ENCODE measurements around the gene MARK2.
A peak's percentile ranks its signal among the peaks of the same experiment; 100 is the strongest.
"Not testable (repeated sequence)": the region's sequence is repeated elsewhere in the genome, so short reads cannot be mapped to it uniquely, and the experiment has no call there.

MARK2 gene

GRCh38 chr11:63838678-63839507 is at the start of gene MARK2:
Gene MARK2 (plus strand): TSS chr11:63839110. CDS start chr11:63839507, 397 bp downstream.
- DNase-seq = peak; percentile 99

DNA sequence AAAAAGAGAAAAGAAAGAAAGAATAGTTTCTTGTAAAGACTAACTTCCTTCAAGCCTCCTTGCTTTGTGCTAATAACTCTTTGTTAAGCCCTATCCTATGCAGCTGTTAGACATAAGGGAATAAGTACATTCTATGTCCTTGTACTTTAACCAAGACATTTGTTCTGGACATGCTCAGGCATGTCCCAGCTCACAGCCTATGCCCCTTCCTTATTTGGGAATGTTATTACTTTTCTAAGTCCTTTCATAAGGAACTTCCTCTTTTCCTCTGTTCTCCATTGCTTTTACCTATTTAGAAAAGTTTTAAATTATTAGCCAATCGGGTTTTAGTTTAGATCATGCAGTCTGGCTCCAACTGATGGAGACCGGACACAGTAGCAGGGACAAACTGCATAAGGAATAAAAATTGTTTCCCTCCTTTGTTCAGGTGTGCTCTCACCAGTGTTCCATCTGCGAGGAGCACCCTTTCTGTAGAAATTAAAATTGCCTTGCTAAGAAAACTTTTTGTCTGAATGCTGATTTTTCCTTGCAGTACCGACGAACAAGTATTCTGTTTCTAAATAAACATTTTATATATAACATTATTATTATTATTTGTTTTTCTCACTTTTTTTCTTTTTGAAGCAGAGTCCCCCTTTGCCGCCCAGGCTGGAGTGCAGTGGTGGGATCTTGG is 47.3 kb upstream of the MARK2 start:
- no peak for DNase-seq

- DNase-seq = no peak
These were observed 45.7 kb upstream of the MARK2 start for GRCh38 chr11:63793161-63793560.

DNA sequence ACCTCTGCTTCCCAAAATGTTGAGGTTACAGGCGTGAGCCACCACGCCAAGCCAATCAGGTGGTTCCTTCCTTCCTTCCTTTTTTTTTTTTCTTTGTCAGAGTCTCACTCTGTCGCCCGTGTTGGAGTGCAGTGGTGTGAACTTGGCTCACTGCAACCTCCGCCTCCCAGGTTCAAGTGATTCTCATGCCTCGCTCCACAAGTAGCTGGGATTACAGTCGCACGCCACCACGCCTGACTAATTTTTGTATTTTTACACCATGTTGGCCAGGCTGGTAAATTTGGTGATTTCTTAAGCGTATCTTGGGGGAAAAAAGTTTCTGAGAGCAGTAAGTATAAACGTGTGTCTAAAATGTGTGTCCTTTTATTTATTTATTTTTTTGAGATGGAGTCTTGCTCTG is 43.8 kb upstream of the MARK2 start:
- no peak for DNase-seq

- no peak for DNase-seq
These were observed 38.0 kb upstream of the MARK2 start for GRCh38 chr11:63800921-63801320.

GRCh38 chr11:63802637-63803414 is 36.1 kb upstream of the MARK2 start:
- DNase-seq = peak; percentile 93

DNA sequence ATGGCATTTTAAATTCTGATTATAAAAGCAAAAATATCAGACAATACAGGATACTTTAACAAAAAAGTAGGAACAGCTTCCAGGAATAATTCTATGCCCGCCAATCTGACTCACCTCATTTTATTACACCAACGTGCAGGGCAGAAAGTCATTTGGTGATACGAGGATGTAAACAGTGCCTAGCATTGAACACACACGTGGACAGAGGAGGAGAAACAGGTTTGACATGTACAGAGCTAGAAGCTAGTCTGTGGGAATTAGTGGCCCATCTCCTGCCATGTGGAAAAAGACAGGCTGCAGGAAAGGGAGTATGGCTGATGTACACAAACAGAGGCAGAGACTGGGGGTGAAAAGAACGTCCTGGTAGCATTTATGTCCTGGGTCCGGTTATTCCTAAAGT is 34.7 kb upstream of the MARK2 start:
- DNase-seq = peak; percentile 62

- peak; percentile 91 for DNase-seq
These were observed 33.0 kb upstream of the MARK2 start for GRCh38 chr11:63805844-63806415.

DNA sequence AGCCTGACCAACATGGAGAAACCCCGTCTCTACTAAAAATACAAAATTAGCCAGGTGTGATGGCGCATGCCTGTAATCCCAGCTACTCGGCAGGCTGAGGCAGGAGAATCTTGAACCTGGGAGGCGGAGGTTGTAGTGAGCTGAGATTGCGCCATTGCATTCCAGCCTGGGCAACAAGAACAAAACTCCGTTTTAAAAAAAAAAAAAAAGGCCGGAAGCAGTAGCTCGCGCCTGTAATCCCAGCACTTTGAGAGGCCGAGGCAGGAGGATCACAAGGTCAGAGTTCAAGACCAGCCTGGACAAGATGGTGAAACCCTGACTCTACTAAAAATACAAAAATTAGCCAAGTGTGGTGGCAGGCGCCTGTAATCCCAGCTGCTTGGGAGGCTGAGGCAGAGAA is 28.5 kb upstream of the MARK2 start:
- not testable (repeated sequence) for DNase-seq

DNA sequence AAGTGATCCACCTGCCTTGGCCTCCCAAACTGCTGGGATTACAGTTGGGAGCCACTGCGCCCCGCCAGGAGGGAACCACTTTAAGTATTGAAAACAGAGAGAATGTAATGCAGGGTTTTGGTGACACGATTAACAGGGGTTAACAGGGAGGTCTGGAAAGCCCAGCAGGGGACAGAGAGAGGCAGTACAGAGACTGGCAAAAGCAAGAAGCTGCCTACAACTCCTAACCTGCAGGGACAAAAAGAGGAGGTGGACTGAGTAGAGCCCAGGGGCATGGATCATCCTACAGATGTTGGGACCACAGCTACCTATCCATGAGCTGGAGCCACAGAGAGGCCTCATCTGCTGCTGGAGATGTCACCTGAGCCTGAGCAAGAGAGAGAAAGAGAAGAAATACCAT is 27.4 kb upstream of the MARK2 start:
- no peak for DNase-seq

- DNase-seq = peak; percentile 79
These were observed 25.8 kb upstream of the MARK2 start, which contains the start of gene SPINDOC for GRCh38 chr11:63813035-63813562. Gene SPINDOC (plus strand): TSS chr11:63813456. CDS start chr11:63813687, 231 bp downstream.

DNA sequence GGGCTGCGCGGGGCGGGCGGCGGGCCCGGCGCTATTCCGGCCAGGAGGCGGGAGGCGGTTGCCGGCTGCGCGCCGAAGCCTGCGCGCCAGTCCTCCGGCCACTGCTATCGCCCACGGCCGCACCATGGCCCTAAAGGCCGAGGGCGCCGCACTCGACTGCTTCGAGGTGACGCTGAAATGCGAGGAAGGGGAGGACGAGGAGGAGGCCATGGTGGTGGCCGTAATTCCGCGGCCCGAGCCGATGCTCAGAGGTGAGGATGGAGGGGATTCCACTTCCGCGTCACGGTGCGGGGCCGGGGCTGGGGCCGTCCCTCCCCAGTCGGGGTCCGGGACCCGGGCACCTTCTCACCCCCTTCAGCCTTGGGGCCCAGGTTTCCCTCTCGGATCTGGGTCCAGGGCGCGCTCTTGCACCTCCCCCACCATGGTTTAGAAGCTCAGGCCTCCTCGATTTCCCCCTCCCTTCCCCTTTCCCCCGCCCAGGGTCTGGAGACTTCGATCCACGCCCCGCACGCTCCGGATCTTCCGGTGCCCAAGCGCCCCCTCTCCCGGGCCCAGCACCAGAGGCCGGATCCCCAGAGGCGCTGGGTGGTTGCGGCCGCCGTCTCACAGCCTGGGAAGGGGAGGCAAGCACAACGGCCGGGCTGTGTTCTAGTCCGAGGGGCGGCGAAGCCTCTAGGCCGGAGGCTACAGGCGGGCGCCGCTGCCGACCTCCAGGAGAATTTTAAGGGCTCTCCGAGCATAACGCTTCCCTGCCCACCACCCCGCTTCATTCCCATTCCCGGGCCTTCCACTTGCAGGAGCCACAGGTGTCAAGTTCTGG is 25.1 kb upstream of the MARK2 start:
- peak; percentile 69 for DNase-seq

DNA sequence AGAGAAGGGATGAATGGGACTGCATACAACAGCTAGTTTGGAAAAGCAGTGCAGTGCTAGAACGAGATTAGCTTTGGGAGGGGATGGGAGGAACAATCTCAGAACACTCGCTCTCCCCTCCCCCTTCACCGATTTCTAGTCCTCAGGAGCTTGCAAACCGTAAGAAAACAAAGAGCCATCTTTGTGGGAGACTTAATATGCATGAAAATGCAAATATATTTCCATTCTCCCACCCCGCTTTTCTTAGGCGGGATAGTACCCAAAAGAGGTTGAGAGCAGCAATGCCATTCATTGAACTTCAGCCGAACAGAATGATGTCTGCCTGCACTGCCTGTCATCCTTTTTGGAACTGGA is 24.6 kb upstream of the MARK2 start:
- no peak for DNase-seq

DNA sequence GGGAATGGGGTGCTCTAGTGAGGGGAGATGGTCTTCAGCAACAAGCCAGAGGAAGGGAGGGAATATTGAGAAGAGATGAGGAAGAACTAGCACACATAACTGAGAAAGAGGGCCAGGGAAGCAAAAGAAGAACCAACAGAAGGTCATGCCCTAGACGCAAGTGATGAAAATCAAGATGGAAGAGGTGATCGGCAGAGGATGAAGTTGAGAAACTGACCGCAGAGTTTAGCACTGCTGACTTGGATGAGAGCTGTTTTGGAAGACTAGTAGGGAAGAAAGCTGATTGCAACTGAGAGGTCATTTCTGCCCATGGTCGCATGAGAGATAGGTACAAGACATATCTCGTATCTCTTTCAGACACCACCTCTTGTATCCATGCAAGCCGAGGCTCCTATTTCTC is 22.7 kb upstream of the MARK2 start:
- DNase-seq = no peak

DNA sequence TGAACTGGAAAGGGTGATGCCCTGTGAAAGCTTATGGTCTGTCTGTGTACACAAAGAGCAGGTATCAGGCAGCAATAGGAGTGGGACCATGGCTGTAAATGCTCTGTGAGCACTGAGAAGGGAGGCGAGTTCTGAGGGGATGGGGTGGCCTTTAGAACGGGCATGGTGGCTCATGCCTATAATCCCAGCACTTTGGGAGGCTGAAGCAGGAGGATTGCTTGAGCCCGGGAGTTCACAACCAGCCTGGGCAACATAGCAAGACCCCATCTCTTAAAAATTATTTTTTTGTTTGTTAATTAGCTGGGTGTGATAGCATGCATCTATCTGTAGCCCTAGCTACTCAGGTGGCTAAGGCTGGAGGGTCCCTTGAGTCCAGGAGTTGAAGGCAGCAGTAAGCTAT is 22.2 kb upstream of the MARK2 start:
- DNase-seq = no peak

GRCh38 chr11:63817758-63818498 is 21.0 kb upstream of the MARK2 start:
- DNase-seq = no peak

DNA sequence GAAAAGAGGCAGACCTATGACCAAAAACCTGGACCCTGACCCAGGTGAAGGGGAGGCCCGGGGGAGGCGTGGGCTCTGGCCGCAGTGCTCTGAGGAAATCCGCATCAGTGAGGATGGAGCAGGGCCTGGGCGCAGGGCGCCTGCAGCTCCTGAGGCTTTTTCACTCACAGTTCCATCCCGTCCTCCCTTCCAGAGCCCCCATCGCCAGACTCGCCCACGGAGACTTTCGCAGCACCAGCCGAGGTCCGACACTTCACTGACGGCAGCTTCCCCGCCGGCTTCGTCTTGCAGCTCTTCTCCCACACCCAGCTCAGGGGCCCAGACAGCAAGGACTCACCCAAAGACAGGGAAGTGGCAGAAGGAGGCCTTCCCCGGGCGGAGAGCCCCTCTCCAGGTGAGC is 20.3 kb upstream of the MARK2 start:
- no peak for DNase-seq

DNA sequence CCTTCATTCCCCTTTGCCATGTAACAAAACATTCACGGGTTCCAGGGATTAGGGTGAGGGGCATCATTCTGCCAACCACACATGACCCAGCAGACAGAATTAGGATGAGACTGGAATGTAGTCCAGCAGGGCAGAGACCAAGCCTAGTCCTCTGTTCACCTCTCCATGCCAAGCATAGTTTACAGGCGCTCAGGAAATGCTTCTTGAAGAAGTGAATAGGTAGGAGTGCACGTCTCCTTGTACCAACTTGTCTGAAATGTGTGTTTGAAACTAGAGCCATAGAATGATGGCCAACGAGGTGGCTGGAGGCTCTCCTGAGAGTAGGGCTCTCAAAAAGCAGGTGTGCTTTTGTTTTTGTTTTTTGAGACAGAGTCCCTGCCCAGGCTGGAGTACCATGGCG is 17.5 kb upstream of the MARK2 start:
- DNase-seq = no peak

DNA sequence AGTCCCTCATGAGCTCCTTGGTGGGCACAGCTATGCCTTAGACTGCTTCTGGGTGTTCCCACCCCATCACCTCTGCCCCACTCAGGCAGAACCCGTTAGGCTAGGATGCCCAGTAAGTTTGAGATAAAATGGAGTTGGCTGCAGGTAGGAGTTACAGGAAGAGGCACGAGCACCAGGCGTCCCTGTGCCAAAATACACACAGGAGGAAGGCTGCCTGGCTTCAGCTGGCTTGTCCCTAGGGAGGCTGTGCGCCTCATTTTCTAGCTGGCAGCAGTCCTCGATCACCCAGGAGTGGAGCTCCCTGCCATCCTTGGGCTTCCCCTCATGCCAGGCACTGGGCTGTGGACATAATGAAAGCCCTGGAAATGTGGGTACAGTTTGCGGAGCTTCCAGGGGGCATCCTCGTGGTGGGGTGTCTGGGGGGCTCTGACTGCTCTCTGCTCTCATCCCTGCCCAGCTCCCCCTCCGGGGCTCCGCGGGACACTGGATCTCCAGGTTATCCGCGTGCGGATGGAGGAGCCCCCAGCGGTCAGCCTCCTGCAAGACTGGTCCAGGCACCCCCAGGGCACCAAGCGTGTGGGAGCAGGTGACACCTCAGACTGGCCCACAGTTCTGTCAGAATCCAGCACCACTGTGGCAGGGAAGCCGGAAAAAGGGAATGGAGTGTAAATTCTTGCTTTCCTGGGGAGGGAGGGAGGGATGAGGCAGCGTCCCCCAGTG is 12.3 kb upstream of the MARK2 start:
- no peak for DNase-seq

- peak; percentile 79 for DNase-seq
These were observed 9.0 kb upstream of the MARK2 start for GRCh38 chr11:63829823-63830489.

Data from islet precursor cell (in vitro differentiated cells).